Dendritic cell treated with granulocyte-macrophage colony-stimulating factor and Interleukin-4, amounts not matched to agents 40 ng/mL and 50 ng/mL, for 4 days (primary cell): ENCODE measurements around the gene BBS2.
"Not testable (repeated sequence)": the region's sequence is repeated elsewhere in the genome, so short reads cannot be mapped to it uniquely, and the experiment has no call there.

Experiments
- H3K27ac Mint-ChIP-seq: one replicate; pipeline ENCODE4 v1.8.0; 2022; ENCODE audit warnings: mild to moderate bottlenecking, mixed read lengths
- H3K27me3 Mint-ChIP-seq: one replicate; pipeline ENCODE4 v1.8.0; 2022; ENCODE audit warnings: mild to moderate bottlenecking, mixed read lengths
- H3K36me3 Mint-ChIP-seq: one replicate; pipeline ENCODE4 v1.8.0; 2022; ENCODE audit warnings: low read depth, mixed read lengths
- H3K4me1 Mint-ChIP-seq: one replicate; pipeline ENCODE4 v1.8.0; 2022; ENCODE audit warnings: low read depth, mixed read lengths
- H3K4me3 Mint-ChIP-seq: one replicate; pipeline ENCODE4 v1.8.0; 2022; ENCODE audit warnings: mild to moderate bottlenecking, moderate library complexity, mixed read lengths
- H3K9me3 Mint-ChIP-seq: one replicate; pipeline ENCODE4 v1.8.0; 2022; ENCODE audit warnings: mixed read lengths
- intact Hi-C: fragments of 100-400 bp; cut with micrococcal nuclease; formaldehyde crosslinking; loops from one replicate; pipeline ENCODE4 v1.15.0; 2022

The BBS2 gene

DNA sequence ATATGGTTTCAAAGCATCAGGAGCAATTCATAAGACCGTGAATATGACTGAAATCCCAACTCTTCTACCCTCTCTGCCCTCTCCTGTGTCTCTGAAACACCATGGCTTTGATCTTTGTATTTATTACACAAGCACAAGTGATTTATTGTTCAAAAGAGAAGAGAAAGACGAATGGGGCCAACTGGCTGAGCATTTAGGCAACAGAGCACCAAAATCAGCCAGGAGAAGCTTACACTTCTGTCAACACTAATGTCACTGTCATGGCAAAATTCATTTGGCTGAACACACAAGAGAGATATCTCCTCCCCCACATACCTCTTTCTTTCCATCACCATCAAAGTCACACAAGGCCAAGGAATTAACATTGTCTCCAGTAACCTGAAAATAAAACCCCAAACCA lies 9.3 kb downstream of the BBS2 start:
- H3K4me1 Mint-ChIP-seq, result peaks cover 11% of the 10 kb centered on the region
- no peak overlapping the region for H3K4me3 Mint-ChIP-seq
- no peaks in the 10 kb centered on the region for H3K9me3 Mint-ChIP-seq
- H3K36me3 Mint-ChIP-seq, result peaks cover 48% of the 10 kb centered on the region
- no peaks in the 10 kb centered on the region for H3K27me3 Mint-ChIP-seq
- H3K27ac Mint-ChIP-seq, result no peak overlapping the region
- intact Hi-C loops, result loop anchor here (5.0 kb wide), 1 partner anchor 192 kb away; no protein-coding TSS in a partner anchor

DNA sequence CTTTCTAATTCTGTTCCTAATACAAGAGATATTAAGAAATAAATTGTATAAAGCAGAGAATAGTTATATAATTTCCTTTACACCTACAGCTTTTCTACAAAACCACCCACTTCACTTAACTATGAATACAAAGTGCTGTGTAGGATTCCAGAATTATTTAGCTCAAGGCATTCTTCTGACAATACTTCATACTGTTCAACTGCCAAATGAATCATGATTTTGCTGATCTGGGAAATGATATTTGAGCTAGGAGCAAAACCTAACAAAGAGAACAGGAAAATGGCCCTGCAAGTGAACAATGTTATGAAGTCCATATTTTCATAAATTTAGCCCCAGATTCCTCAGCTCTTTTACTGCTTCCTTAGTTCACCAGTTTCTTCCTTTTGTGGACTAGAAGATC lies 12.9 kb downstream of the BBS2 start:
- peaks cover 67% of the 10 kb centered on the region for H3K36me3 Mint-ChIP-seq
- no peak overlapping the region for H3K4me3 Mint-ChIP-seq
- no peak overlapping the region for H3K27ac Mint-ChIP-seq
- no peaks in the 10 kb centered on the region for H3K27me3 Mint-ChIP-seq
- H3K4me1 Mint-ChIP-seq, result no peaks in the 10 kb centered on the region
- no peaks in the 10 kb centered on the region for H3K9me3 Mint-ChIP-seq
- intact Hi-C loops, result no loop called here

DNA sequence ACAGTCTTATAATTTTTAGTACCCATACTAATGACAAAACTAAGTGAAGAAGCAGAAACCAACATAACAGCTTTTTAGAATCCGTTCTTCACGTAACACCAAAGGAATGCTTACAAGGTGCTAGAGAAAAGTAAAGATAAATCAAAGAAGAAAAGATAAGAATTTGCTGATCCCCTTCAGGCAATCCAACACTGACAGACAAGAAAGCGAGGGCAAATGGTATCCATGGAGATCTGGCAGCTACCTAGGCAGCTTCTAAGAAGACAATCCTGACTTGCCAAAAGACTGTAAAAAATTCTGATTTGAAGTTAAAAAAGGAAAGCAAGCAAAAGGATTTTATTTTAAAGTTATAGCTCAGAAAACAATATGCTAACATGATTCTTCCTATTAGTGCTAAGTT lies 14.6 kb downstream of the BBS2 start:
- intact Hi-C loops, result no loop called here
- H3K27ac Mint-ChIP-seq, result no peak overlapping the region
- H3K4me1 Mint-ChIP-seq, result no peaks in the 10 kb centered on the region
- H3K27me3 Mint-ChIP-seq, result no peaks in the 10 kb centered on the region
- H3K4me3 Mint-ChIP-seq, result no peak overlapping the region
- H3K9me3 Mint-ChIP-seq, result no peaks in the 10 kb centered on the region
- peaks cover 73% of the 10 kb centered on the region for H3K36me3 Mint-ChIP-seq

DNA sequence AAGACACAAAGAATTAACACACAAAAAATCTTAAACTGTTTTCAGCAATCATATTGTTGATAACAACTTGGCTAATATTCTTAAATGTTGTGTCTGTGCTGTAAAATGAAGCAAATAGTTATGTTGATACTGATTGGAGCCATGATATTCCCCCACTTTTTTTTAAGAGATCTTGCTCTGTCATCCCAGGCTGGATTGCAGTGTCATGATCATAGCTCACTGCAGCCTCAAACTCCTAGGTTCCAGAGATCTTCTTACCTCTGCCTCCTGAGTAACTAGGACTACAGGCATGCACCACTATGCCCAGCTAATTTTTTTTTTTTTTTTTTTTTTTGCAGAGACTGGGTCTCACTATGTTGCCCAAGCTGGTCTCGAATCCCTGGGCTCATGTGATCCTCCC lies 26.0 kb downstream of the BBS2 start:
- Mint-ChIP-seq H3K9me3 (no peaks in the 10 kb centered on the region), H3K27ac (no peak overlapping the region), H3K36me3 (peaks cover 39% of the 10 kb centered on the region), H3K4me3 (no peak overlapping the region), H3K27me3 (no peaks in the 10 kb centered on the region), H3K4me1 (no peaks in the 10 kb centered on the region)
- intact Hi-C loops, result no loop called here

DNA sequence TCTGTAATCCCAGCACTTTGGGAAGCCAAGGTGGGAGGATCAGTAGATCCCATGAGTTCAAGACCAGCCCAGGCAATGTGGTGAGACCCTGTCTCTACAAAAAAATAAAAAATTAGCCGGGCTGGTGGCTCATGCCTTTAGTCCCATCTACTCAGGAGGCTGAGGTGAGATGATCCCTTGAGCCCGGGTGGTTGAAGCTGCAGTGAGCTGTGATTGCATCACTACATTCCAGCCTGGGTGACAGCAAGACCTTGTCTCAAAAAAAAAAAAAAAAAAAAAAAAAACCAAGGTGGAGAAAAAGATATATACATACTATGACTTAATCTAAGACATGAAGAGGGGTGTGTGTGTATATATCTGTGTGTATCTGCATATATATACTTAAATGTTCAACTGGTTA lies 26.7 kb downstream of the BBS2 start:
- Mint-ChIP-seq H3K27ac (no peak overlapping the region), H3K4me3 (no peak overlapping the region)

DNA sequence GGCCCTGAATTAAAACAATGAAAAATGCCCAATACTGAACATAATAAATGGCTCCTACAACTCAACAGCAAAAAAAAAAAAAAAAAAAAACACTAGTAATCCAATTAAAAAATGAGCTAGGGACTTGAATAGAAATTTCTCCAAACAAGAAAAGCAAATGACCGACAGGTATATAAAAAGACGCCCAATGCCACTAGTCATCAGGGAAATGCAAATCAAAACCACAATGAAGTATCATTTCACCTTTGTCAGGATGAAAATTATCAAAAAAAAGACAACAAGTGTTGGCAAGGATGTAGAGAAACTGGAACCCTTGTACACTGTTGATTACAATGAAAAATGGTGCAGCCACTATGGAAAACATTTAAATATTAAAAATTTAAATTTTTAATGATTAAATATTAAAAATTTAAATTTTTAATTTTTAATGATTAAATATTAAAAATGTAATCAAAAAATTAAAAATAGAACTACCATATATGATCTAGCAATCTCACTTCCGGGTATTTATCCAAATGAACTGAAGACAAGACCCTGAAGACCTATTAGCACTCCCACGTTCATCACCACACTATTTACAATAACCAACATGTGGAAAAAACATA lies 28.1 kb downstream of the BBS2 start:
- no peak overlapping the region for H3K4me3 Mint-ChIP-seq
- H3K27me3 Mint-ChIP-seq, result no peaks in the 10 kb centered on the region
- no peaks in the 10 kb centered on the region for H3K9me3 Mint-ChIP-seq
- no peak overlapping the region for H3K27ac Mint-ChIP-seq
- intact Hi-C loops, result no loop called here
- H3K36me3 Mint-ChIP-seq, result peaks cover 18% of the 10 kb centered on the region
- no peaks in the 10 kb centered on the region for H3K4me1 Mint-ChIP-seq

More for the DNA sequence above, 26.7 kb downstream of the BBS2 start:
- Mint-ChIP-seq H3K36me3 (peaks cover 32% of the 10 kb centered on the region), H3K9me3 (no peaks in the 10 kb centered on the region), H3K4me1 (no peaks in the 10 kb centered on the region), H3K27me3 (no peaks in the 10 kb centered on the region)
- intact Hi-C loops, result no loop called here

DNA sequence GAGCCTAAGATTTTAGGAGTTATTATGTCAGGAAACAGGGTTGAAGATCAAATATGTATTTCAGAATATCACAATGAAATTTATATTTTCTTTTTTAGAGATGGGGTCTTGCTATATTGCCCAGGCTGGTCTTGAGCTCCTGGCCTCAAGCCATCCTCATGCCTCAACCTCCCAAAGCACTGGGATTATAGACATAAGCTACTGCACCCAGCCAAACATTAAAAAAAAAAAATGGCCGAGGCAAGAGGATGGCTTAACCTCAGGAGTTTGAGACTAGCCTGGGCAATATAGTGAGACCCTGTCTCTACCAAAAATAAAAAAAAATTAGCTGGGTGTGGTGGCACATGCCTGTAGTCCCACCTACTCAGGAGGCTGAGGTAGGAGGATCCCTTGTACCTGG lies 31.0 kb downstream of the BBS2 start:
- intact Hi-C loops, H3K4me1 Mint-ChIP-seq, H3K9me3 Mint-ChIP-seq, H3K27me3 Mint-ChIP-seq, H3K4me3 Mint-ChIP-seq, H3K27ac Mint-ChIP-seq: not testable (repeated sequence)
- peaks cover 11% of the 10 kb centered on the region for H3K36me3 Mint-ChIP-seq

DNA sequence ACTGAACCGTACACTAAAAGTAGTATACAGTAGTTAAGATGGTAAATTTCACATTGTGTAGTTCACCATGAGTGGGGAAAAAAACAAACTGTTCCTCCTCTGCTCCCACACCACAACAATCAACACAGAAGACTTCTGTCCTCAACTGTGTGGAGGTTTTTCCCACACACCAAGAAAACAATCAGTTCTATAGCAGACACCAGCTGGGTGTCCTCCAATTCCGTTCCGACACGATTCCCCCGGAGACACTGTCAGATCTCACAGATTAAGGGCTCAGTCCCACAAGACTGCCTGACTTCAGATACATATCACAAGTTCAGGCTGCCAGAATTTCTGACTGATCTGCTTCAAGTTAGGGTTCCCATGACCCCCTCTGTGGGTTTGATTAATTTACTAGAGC lies 31.8 kb downstream of the BBS2 start:
- Mint-ChIP-seq H3K4me1 (no peaks in the 10 kb centered on the region), H3K4me3 (no peak overlapping the region), H3K9me3 (no peaks in the 10 kb centered on the region), H3K27me3 (no peaks in the 10 kb centered on the region), H3K36me3 (peaks cover 18% of the 10 kb centered on the region), H3K27ac (no peak overlapping the region)
- intact Hi-C loops, result no loop called here

DNA sequence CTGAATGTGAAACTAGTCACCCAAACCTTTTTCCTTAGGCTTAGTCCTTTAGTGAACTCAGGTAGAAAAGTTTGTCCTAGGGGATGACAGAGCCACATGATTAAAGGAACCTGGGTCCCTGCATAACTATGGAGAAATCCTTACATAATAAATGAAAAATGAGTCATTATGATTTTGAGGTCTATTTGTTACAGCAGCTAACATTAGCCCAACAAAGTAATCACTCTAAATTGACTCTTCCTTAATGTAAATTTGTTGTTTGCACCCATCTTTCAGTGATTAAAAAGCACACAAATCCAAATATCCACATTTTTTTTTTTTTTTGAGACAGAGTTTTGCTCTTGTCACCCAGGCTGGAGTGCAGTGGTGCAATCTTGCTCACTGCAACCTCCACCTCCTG lies 36.4 kb downstream of the BBS2 start:
- Mint-ChIP-seq H3K9me3 (no peaks in the 10 kb centered on the region), H3K27ac (no peak overlapping the region), H3K27me3 (no peaks in the 10 kb centered on the region), H3K36me3 (peaks cover 34% of the 10 kb centered on the region), H3K4me3 (no peak overlapping the region), H3K4me1 (no peaks in the 10 kb centered on the region)
- intact Hi-C loops, result no loop called here

DNA sequence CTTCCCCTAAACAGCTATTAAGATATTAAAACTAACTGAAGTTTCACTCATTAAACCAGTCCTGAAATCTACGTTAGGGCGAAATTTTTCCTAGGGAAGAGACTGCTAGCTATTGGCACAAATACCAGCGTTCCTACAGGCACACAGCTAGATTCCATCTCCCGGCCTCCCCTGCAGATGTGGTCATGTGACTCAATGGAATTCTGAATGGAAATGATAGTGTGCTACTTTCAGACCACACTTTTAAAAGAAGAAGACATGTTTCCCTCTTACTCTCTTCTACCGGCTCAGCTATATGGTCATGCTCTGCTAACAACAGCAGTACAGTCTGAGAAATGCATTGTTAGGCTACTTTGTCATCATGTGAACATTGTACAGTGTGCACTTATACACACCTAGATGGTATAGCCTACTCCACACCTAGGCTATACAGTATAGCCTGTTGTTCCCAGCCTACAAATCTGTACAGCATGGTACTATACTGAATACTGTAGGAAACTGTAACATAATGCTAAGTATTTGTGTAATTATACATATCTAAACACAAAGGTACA lies 37.1 kb downstream of the BBS2 start:
- H3K9me3 Mint-ChIP-seq, result no peaks in the 10 kb centered on the region
- H3K36me3 Mint-ChIP-seq, result peaks cover 37% of the 10 kb centered on the region
- H3K4me3 Mint-ChIP-seq, result no peak overlapping the region
- H3K4me1 Mint-ChIP-seq, result no peaks in the 10 kb centered on the region
- intact Hi-C loops, result no loop called here
- no peak overlapping the region for H3K27ac Mint-ChIP-seq
- H3K27me3 Mint-ChIP-seq, result no peaks in the 10 kb centered on the region

DNA sequence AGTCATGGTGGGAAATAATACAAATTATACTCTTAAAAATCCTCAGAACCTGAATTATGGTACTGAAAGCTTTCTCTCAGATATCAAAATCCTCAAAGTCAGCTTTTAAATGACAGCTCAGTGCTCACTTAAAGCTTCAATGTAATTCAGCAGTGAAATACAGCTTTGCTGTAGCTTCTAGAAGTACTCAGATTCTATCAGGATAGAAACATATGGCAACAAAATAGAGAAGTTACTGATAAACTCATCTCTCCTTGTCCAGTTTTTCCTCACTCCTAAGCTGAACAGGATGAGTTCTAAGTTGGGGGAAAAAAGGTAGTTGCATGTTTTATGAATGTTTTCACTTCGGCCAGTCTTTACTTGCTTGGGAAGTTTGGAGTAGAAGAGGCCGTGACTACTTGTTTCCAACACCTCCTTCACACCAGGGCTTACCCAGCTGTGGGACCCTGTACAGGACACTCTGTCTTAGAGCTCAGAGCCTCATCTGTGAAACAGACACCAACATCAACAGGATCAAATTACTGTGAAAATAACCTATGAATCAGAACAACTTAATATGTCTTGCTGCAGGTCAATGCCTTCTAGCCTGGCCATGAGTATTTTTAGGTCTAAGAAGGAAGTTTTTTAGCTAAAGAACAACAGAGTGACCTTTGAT lies 38.2 kb downstream of the BBS2 start:
- intact Hi-C loops, result no loop called here
- H3K4me3 Mint-ChIP-seq, result no peak overlapping the region
- H3K4me1 Mint-ChIP-seq, result no peaks in the 10 kb centered on the region
- peaks cover 48% of the 10 kb centered on the region for H3K36me3 Mint-ChIP-seq
- H3K27ac Mint-ChIP-seq, result no peak overlapping the region
- no peaks in the 10 kb centered on the region for H3K27me3 Mint-ChIP-seq
- no peaks in the 10 kb centered on the region for H3K9me3 Mint-ChIP-seq

DNA sequence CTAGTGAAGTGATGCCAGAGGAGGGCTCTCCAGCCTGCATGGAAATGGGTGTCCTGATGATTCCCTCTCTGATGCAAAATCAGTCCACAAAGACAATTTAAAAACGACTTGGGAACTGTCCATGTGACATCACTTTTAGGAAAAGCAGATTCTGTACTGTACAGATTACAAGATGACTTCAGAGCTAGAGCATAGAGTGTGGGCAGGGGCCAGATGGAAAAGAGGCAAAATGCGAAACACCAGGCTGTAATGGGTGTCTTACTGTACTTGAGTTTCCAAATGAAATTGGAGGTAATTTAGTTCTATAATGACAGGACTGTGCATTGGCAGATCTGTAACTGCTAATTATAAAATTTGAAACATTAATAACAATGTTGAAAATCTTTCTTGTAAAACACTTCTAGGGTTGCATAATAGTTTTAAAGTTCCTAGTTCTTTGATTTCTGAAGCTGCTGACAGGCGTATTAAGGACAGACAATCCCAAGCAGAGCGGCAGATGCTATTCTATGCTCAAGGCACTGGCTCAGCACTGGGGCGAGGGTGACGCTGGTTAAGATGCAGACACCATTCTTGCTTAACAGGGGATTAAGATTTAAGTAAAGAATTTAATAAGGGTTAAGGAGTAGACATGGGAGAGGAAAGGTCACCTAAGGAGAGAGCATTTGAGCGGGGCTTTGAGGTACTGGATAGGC lies 38.9 kb downstream of the BBS2 start:
- H3K27ac Mint-ChIP-seq, result no peak overlapping the region
- no peaks in the 10 kb centered on the region for H3K4me1 Mint-ChIP-seq
- H3K4me3 Mint-ChIP-seq, result no peak overlapping the region
- peaks cover 55% of the 10 kb centered on the region for H3K36me3 Mint-ChIP-seq
- no peaks in the 10 kb centered on the region for H3K27me3 Mint-ChIP-seq
- H3K9me3 Mint-ChIP-seq, result no peaks in the 10 kb centered on the region
- intact Hi-C loops, result no loop called here

DNA sequence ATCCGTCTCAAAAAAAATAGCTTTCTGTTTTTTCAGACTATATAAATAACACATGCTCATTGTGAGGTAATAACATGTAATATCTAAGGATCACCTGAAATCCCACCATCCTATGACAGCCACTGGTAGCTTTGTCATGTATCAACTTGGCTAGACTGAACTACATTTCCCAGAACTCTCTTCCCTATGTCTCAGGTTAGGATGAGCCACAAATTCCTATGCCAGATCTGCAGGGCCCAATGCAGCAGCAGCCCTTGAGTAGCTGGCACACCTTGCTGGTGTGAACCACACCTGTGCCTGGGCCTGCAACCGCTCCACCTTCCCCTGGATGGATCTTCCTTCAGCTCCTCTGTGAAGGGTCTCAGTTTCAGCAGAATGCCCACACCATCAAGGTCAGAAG lies 40.4 kb downstream of the BBS2 start:
- H3K27me3 Mint-ChIP-seq, result no peaks in the 10 kb centered on the region
- intact Hi-C loops, result no loop called here
- H3K9me3 Mint-ChIP-seq, result no peaks in the 10 kb centered on the region
- H3K4me3 Mint-ChIP-seq, result no peak overlapping the region
- H3K4me1 Mint-ChIP-seq, result no peaks in the 10 kb centered on the region
- H3K27ac Mint-ChIP-seq, result no peak overlapping the region
- H3K36me3 Mint-ChIP-seq, result peaks cover 65% of the 10 kb centered on the region

DNA sequence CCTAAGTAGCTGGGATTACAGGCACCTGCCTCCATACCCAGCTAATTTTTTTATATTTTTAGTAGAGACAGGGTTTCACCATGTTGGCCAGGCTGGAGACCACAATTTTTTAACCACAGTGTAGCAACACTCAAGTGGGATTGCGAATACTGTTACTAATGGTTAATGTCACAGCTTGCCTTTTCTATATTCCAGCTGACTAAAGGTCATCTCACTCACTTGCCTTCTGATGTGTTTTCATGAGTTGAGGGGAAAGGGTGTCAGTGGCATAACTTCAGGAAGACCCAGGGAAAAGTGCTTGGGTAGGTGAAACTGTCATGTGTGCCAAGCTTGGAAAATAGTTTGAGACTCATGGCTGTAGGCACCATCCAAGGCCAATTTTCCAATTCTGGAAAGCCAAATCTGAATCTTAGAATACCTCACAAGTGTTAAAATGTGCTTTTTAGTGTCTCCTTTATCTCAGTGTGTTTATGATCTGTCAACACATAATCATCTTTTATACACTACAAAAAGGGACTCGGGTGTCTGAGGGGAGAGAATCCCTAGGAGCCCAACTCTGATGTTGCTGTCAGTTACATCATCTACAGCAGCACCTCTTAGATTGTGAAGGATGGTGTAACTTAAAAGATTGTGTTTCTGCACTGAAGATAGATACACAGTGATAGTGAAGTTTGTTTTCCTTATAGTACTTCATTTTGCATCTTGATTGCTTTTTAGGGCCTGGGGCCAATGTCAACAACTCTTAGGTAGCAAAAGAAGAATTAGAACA lies 41.4 kb downstream of the BBS2 start:
- H3K4me1 Mint-ChIP-seq, result no peaks in the 10 kb centered on the region
- H3K36me3 Mint-ChIP-seq, result peaks cover 63% of the 10 kb centered on the region
- no peak overlapping the region for H3K4me3 Mint-ChIP-seq
- H3K27ac Mint-ChIP-seq, result no peak overlapping the region
- H3K27me3 Mint-ChIP-seq, result no peaks in the 10 kb centered on the region
- intact Hi-C loops, result no loop called here
- H3K9me3 Mint-ChIP-seq, result no peaks in the 10 kb centered on the region
